ENCODE results near the gene DTX2. TPM values are rescaled to one million over a fixed set of nuclear protein-coding genes. Genes with fewer than 3 reads are reported as not detected.
"Not testable (repeated sequence)": the region's sequence is repeated elsewhere in the genome, so short reads cannot be mapped to it uniquely, and the experiment has no call there.

DTX2 gene
- total RNA-seq, 1 experiment from 2014 or later, result 17.0 TPM

DNA sequence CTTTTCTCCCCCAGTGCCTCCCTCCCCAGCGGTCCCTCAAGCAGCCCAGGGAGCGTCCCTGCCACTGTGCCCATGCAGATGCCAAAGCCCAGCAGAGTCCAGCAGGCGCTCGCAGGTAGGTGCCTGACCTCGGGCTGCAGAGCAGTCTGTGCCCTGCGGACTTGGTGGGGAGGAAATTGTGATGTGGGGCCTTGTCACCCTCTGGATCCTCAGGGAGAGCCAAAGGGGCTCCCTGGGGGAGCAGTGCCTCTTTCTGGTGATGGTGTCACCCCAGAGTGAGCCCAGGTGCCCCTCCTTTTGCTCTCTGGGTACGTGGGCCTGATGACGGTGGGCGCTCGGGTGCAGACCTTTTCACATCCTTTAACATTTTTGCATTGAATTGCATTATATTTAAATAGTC lies 30.6 kb downstream of the DTX2 start:
- peak overlapping the region; percentile 63; the same call in 1 of the 2 replicates for H3K27ac ChIP-seq (ENCODE audit: low read length)
- H3K36me3 ChIP-seq (ENCODE audit: insufficient read depth, low read length); H3K4me1 ChIP-seq (ENCODE audit: low read length); H3K9me3 ChIP-seq (ENCODE audit: low read length); H4K20me1 ChIP-seq (ENCODE audit: insufficient read depth, low read depth, low read length); H3K4me2 ChIP-seq (ENCODE audit: low read depth, low read length, poor library complexity, severe bottlenecking); H3K4me3 ChIP-seq (ENCODE audit: low read length); H3K27me3 ChIP-seq (ENCODE audit: low read length); H3K9ac ChIP-seq (ENCODE audit: low read length); H3K9me2 ChIP-seq (replicated peaks; ENCODE audit: insufficient read depth, low read length); H2AFZ ChIP-seq (ENCODE audit: low read length); H3K79me2 ChIP-seq (ENCODE audit: low read length): not testable (repeated sequence)
- peak; percentile 93 for DNase-seq

DNA sequence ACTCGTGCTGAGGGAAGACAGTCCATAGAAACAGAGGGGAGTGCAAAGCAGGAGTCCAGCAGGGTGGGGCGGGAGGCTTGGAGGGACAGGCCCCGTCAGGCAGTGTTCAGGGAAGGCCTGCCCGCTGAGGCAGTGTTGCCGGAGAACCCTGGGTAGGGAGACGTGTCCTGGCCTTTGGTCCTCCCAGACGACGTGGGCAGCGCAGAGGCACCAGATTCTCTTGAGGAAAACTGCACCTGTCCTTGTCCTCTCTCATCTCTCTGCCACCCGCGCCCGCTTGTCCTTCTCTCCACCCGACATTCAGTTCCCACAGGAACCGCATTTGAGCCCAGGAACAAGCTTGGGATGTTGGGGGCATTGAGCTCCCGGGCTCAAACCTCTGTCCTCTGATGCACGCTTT lies 34.2 kb downstream of the DTX2 start:
- DNase-seq; H3K4me2 ChIP-seq (ENCODE audit: low read depth, low read length, poor library complexity, severe bottlenecking); H4K20me1 ChIP-seq (ENCODE audit: insufficient read depth, low read depth, low read length); H3K9me3 ChIP-seq (ENCODE audit: low read length); H3K4me3 ChIP-seq (ENCODE audit: low read length); H3K27me3 ChIP-seq (ENCODE audit: low read length); H3K27ac ChIP-seq (ENCODE audit: low read length); H3K9ac ChIP-seq (ENCODE audit: low read length); H2AFZ ChIP-seq (ENCODE audit: low read length); H3K4me1 ChIP-seq (ENCODE audit: low read length); H3K36me3 ChIP-seq (ENCODE audit: insufficient read depth, low read length); H3K9me2 ChIP-seq (replicated peaks; ENCODE audit: insufficient read depth, low read length); H3K79me2 ChIP-seq (ENCODE audit: low read length): not testable (repeated sequence)

DNA sequence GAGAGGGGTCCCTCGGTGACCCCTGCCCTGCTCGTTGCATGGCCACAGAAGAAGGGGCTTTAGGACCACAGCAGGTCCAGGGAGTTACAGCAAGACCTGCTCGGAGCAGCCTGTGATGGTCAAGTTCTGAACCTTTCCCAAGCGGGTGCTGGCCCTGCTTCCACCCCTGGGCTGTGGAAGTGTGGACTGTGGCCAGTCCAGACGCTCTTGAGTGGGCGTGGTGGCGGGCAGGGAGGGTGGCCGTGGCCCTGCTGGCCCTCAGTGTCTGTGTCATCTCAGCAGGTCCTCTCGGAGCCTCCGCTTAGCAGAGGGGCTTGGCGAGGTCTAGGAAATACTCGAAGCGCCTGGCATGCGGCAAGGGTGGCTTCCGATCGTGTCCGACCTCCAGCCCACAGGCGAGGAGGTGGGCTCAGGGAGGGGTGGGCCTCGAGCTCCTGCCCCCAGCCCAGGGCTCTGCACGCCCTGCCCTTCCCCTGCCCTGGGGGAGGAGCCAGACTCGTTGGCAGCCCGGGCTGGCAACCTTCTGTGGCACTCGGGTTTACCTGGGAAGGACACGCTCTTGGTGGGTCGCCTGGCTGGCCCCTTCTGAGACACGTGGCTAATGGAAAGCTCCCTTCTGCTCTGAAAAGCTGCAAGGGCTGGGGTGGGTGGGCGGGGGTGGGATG lies 36.5 kb downstream of the DTX2 start:
- H3K4me2 ChIP-seq (ENCODE audit: low read depth, low read length, poor library complexity, severe bottlenecking); H3K36me3 ChIP-seq (ENCODE audit: insufficient read depth, low read length); H3K9me3 ChIP-seq (ENCODE audit: low read length); DNase-seq; H3K9me2 ChIP-seq (replicated peaks; ENCODE audit: insufficient read depth, low read length); H3K27me3 ChIP-seq (ENCODE audit: low read length); H4K20me1 ChIP-seq (ENCODE audit: insufficient read depth, low read depth, low read length); H3K79me2 ChIP-seq (ENCODE audit: low read length); H3K9ac ChIP-seq (ENCODE audit: low read length); H3K4me1 ChIP-seq (ENCODE audit: low read length); H3K27ac ChIP-seq (ENCODE audit: low read length); H3K4me3 ChIP-seq (ENCODE audit: low read length); H2AFZ ChIP-seq (ENCODE audit: low read length): not testable (repeated sequence)

DNA sequence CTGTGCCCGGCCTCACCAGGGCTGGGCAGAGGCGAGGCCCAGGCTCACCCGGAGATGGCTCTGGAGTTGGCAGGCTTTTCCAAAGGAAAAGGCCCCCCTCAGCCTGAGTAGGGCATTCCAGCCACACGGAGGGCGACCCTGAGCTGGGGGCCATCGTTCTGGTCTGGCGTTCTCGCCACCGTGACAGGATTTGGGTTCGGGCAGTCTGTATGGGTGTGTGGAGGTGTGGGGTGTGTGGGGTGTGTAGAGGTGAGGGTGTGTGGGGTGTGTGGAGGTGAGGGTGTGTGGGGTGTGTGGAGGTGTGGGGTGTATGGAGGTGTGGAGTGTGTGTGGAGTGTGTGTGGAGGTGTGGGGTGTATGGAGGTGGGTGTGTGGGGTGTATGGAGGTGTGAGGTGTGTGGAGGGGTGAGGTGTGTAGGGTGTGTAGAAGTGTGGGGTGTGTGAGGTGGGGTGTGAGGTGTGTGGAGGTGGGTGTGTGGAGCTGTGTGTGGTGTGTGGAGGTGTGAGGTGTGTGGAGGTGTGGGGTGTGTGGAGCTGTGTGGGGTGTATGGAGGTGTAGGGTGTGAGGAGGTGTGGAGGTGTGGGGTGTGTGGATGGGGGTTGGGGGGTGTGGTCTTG lies 37.2 kb downstream of the DTX2 start:
- not testable (repeated sequence) for H3K9me2 ChIP-seq (replicated peaks; ENCODE audit: insufficient read depth, low read length); H3K4me2 ChIP-seq (ENCODE audit: low read depth, low read length, poor library complexity, severe bottlenecking); H4K20me1 ChIP-seq (ENCODE audit: insufficient read depth, low read depth, low read length); H3K36me3 ChIP-seq (ENCODE audit: insufficient read depth, low read length); H2AFZ ChIP-seq (ENCODE audit: low read length); H3K9ac ChIP-seq (ENCODE audit: low read length); H3K79me2 ChIP-seq (ENCODE audit: low read length); H3K27me3 ChIP-seq (ENCODE audit: low read length); H3K4me3 ChIP-seq (ENCODE audit: low read length); H3K4me1 ChIP-seq (ENCODE audit: low read length); H3K9me3 ChIP-seq (ENCODE audit: low read length); DNase-seq; H3K27ac ChIP-seq (ENCODE audit: low read length)

DNA sequence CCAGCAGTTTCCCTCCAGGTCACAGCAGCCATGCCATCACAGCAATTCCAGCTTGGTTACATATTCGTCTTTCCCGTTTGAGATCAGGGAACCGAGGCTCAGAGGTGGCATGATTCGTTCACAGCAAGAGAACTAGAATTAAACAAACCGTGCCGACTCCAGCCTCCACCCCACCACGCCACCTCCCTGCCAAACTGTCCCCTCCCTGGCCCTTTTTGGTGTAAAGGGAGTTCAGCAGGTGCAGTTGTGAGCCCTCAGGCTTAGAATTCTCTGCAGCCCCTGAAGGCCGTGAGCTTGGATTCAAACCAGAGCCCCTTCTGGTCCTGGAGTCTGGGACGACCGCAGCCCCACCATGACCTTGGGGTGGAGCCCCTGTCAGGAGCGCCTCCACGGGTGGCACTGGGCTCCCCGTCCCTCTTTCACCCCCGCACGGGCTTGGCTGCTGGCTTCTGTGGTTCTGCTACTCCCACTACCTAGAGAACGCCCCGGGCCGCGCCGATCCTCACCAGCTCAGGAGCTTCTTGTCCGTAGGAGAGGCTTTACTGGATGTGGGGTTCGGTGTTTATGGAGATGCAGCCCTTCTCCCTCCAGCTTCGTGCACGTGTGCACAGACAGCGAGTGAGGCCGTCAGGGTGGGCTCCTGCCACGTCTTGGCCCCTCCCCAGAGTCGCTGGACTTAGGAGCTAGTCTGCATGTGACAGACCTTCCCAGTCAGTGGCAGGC lies 37.9 kb downstream of the DTX2 start:
- H3K4me3 ChIP-seq (ENCODE audit: low read length); H3K27me3 ChIP-seq (ENCODE audit: low read length); H2AFZ ChIP-seq (ENCODE audit: low read length); H3K9me3 ChIP-seq (ENCODE audit: low read length); H3K9ac ChIP-seq (ENCODE audit: low read length); H4K20me1 ChIP-seq (ENCODE audit: insufficient read depth, low read depth, low read length); H3K27ac ChIP-seq (ENCODE audit: low read length); H3K79me2 ChIP-seq (ENCODE audit: low read length); H3K9me2 ChIP-seq (replicated peaks; ENCODE audit: insufficient read depth, low read length); H3K4me2 ChIP-seq (ENCODE audit: low read depth, low read length, poor library complexity, severe bottlenecking); H3K4me1 ChIP-seq (ENCODE audit: low read length); H3K36me3 ChIP-seq (ENCODE audit: insufficient read depth, low read length): not testable (repeated sequence)
- DNase-seq, result peak; percentile 66

DNA sequence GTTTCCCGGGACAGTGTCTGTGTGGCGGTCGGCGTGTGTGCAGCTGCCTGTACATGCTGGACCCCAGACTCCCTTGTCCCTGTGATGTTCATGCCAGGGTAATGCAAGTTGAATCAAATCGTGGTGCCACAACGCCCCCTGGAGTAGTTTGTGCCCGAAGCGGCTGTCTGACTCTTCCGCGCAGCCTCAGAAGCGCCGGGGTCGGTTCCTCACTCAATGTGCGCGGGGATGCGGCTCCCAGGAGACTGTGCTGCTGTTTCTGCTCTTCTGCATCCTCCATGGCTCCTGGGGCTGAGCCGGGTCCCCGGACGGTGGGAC lies 38.4 kb downstream of the DTX2 start:
- H3K9me2 ChIP-seq (replicated peaks; ENCODE audit: insufficient read depth, low read length); H3K4me2 ChIP-seq (ENCODE audit: low read depth, low read length, poor library complexity, severe bottlenecking); DNase-seq; H3K9ac ChIP-seq (ENCODE audit: low read length); H3K4me1 ChIP-seq (ENCODE audit: low read length); H2AFZ ChIP-seq (ENCODE audit: low read length); H3K4me3 ChIP-seq (ENCODE audit: low read length); H4K20me1 ChIP-seq (ENCODE audit: insufficient read depth, low read depth, low read length); H3K79me2 ChIP-seq (ENCODE audit: low read length); H3K36me3 ChIP-seq (ENCODE audit: insufficient read depth, low read length); H3K27me3 ChIP-seq (ENCODE audit: low read length); H3K9me3 ChIP-seq (ENCODE audit: low read length); H3K27ac ChIP-seq (ENCODE audit: low read length): not testable (repeated sequence)

DNA sequence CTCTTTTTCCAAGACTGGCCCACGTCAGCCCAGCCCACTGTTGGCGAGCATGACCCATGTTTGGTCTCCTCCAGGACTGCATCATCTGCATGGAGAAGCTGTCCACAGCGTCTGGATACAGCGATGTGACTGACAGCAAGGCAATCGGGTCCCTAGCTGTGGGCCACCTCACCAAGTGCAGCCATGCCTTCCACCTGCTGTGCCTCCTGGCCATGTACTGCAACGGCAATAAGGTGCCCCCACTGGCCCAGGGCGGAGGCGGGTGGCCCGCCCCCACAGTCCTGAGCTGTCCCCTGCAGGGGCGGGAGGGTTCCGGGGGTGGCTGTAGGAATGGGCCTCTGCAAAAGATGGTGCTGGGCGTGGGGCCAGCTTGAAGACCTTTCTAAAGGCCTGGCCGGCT lies 40.7 kb downstream of the DTX2 start:
- H2AFZ ChIP-seq (ENCODE audit: low read length); H3K9ac ChIP-seq (ENCODE audit: low read length); H3K9me2 ChIP-seq (replicated peaks; ENCODE audit: insufficient read depth, low read length); H3K4me1 ChIP-seq (ENCODE audit: low read length); H3K36me3 ChIP-seq (ENCODE audit: insufficient read depth, low read length); H4K20me1 ChIP-seq (ENCODE audit: insufficient read depth, low read depth, low read length); H3K79me2 ChIP-seq (ENCODE audit: low read length); H3K4me3 ChIP-seq (ENCODE audit: low read length); H3K4me2 ChIP-seq (ENCODE audit: low read depth, low read length, poor library complexity, severe bottlenecking); H3K27ac ChIP-seq (ENCODE audit: low read length); H3K9me3 ChIP-seq (ENCODE audit: low read length); H3K27me3 ChIP-seq (ENCODE audit: low read length): not testable (repeated sequence)
- DNase-seq, result peak; percentile 27

DNA sequence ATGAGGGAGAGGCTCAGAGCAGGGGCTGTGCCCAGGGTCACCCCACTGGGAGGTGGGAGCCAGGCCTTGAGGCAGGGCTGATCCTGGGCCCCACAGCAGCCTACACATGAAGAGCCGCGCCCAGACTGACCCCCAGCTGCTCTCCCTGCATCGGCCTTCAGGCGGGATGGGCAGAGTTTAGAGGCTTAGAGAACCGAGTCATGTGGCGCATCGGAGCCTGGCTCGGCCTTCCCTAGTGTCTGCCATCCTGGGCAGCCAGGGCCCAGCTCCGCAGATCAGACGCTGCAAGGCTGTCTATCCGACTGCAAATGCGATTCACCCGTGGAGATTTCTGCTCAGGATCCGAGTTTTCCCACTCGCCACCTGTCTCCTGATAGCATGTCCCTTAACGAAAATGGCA lies 41.3 kb downstream of the DTX2 start:
- H3K4me1 ChIP-seq (ENCODE audit: low read length); H2AFZ ChIP-seq (ENCODE audit: low read length); H3K27ac ChIP-seq (ENCODE audit: low read length); H3K27me3 ChIP-seq (ENCODE audit: low read length); H3K9me3 ChIP-seq (ENCODE audit: low read length); H3K79me2 ChIP-seq (ENCODE audit: low read length); H3K9me2 ChIP-seq (replicated peaks; ENCODE audit: insufficient read depth, low read length); H3K9ac ChIP-seq (ENCODE audit: low read length); H3K36me3 ChIP-seq (ENCODE audit: insufficient read depth, low read length); H3K4me3 ChIP-seq (ENCODE audit: low read length); H3K4me2 ChIP-seq (ENCODE audit: low read depth, low read length, poor library complexity, severe bottlenecking); H4K20me1 ChIP-seq (ENCODE audit: insufficient read depth, low read depth, low read length): not testable (repeated sequence)
- DNase-seq, result peak; percentile 31

Measured in Karpas-422 (cell line).